ENCODE measurements around the gene PRR30.

DNA sequence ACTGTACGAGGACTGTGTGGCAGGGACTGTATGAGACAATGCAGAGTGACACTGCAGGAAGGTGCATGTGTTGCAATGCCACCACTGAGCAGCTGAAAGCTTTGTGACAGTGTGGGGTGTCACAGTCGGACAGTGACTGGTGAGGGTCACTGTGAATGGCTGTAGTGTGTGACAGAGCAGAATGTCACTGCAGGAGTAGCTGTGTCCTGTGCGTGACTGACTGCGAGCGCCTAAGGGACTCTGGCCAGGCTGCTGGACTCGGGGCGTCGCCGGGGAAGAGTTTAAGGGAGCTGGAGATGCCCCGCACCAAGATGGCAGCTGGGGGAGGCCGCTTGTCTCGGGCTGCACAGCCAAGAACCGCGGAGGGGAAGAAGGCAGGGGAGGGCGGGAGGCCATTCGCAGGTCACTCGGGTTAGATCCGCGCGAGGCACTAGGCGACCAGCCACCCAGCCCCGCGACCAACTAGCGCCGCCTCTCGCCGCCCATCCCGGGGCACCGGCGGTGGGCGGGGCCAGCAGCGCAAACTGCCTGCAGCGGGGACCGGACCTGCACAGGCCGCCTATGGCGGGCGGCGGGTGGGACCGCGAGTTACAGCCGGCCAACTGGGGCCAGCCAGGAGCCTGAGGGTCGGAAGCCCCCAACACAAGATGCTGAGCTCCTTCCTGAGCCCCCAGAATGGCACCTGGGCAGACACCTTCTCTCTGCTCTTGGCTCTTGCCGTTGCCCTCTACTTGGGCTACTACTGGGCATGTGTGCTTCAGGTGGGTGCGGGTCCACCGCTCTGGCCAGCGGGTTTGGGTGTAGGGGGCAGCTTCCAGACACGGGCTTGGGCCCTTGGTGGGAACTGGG, 15.7 kb downstream of the PRR30 start, which contains the start of gene ABHD1:
- peak in 1 of 2 experiments; percentile 52; a peak in 1 of 5 replicates for TF ChIP-seq JUN (IDR thresholded peaks at IDR 0.05)
- peak; percentile 89 for TF ChIP-seq POLR2A (IDR thresholded peaks at IDR 0.05; ENCODE audit: low read length)
- TF ChIP-seq, protein P1, sequence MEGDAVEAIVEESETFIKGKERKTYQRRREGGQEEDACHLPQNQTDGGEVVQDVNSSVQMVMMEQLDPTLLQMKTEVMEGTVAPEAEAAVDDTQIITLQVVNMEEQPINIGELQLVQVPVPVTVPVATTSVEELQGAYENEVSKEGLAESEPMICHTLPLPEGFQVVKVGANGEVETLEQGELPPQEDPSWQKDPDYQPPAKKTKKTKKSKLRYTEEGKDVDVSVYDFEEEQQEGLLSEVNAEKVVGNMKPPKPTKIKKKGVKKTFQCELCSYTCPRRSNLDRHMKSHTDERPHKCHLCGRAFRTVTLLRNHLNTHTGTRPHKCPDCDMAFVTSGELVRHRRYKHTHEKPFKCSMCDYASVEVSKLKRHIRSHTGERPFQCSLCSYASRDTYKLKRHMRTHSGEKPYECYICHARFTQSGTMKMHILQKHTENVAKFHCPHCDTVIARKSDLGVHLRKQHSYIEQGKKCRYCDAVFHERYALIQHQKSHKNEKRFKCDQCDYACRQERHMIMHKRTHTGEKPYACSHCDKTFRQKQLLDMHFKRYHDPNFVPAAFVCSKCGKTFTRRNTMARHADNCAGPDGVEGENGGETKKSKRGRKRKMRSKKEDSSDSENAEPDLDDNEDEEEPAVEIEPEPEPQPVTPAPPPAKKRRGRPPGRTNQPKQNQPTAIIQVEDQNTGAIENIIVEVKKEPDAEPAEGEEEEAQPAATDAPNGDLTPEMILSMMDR (IDR thresholded peaks at IDR 0.05): no peak
- peak in 1 of 2 experiments; percentile 21; a peak in 1 of 4 replicates for TF ChIP-seq CEBPB (IDR thresholded peaks at IDR 0.05)
- TF ChIP-seq PHF8 (IDR thresholded peaks at IDR 0.05; ENCODE audit: borderline replicate concordance, low read depth): peak; percentile 96
- no peak for TF ChIP-seq MAFK (IDR thresholded peaks at IDR 0.05; ENCODE audit: partially characterized antibody)
- no peak for TF ChIP-seq RCOR1 (IDR thresholded peaks at IDR 0.05; ENCODE audit: low read depth, low read length)
- no peak for TF ChIP-seq KDM1A (IDR thresholded peaks at IDR 0.05; ENCODE audit: low read depth)
- TF ChIP-seq, protein P2, sequence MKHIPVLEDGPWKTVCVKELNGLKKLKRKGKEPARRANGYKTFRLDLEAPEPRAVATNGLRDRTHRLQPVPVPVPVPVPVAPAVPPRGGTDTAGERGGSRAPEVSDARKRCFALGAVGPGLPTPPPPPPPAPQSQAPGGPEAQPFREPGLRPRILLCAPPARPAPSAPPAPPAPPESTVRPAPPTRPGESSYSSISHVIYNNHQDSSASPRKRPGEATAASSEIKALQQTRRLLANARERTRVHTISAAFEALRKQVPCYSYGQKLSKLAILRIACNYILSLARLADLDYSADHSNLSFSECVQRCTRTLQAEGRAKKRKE (CRISPR knock-in tag; IDR thresholded peaks at IDR 0.05; ENCODE audit: low read depth): no peak
